GM19351 (cell line): ENCODE data around the gene SIPA1L3.

ENCODE experiments used
- ATAC-seq: cut with Tn5 transposase; IDR thresholded peaks from one replicate; pipeline ENCODE4 v1.9.1; 2021; ENCODE audit warnings: mild to moderate bottlenecking, moderate library complexity; ENCODE audit not compliant: unreplicated experiment

Gene SIPA1L3

GRCh38 chr19:38206006-38206745 lies 299.2 kb downstream of the SIPA1L3 start:
- no peak for ATAC-seq

GRCh38 chr19:38206928-38207327 lies 299.9 kb downstream of the SIPA1L3 start:
- no peak for ATAC-seq

- ATAC-seq = no peak
Observed at GRCh38 chr19:38207543-38207942, 300.5 kb downstream of the SIPA1L3 start.

GRCh38 chr19:38208571-38208970 lies 301.6 kb downstream of the SIPA1L3 start:
- no peak for ATAC-seq

- no peak for ATAC-seq
Observed at GRCh38 chr19:38209152-38209551, 302.1 kb downstream of the SIPA1L3 start.

GRCh38 chr19:38209671-38210457 lies 302.9 kb downstream of the SIPA1L3 start:
- ATAC-seq = no peak

- no peak for ATAC-seq
Observed at GRCh38 chr19:38210458-38210987, 303.5 kb downstream of the SIPA1L3 start.

- ATAC-seq = no peak
Observed at GRCh38 chr19:38211151-38211591, 304.2 kb downstream of the SIPA1L3 start.

GRCh38 chr19:38211766-38212165 lies 304.8 kb downstream of the SIPA1L3 start:
- ATAC-seq = no peak

- ATAC-seq = no peak
Observed at GRCh38 chr19:38213469-38213868, 306.5 kb downstream of the SIPA1L3 start.

GRCh38 chr19:38213911-38214625 lies 307.1 kb downstream of the SIPA1L3 start:
- ATAC-seq = peak; percentile 68

GRCh38 chr19:38216785-38217641 lies 310.0 kb downstream of the SIPA1L3 start:
- no peak for ATAC-seq

GRCh38 chr19:38218204-38218603 lies 311.2 kb downstream of the SIPA1L3 start:
- ATAC-seq = no peak

GRCh38 chr19:38219221-38219620 lies 312.2 kb downstream of the SIPA1L3 start:
- ATAC-seq = no peak

GRCh38 chr19:38221421-38221820 lies 314.4 kb downstream of the SIPA1L3 start:
- no peak for ATAC-seq

GRCh38 chr19:38221919-38222830 lies 315.2 kb downstream of the SIPA1L3 start:
- no peak for ATAC-seq

GRCh38 chr19:38223119-38223523 lies 316.1 kb downstream of the SIPA1L3 start:
- no peak for ATAC-seq

GRCh38 chr19:38223617-38224013 lies 316.6 kb downstream of the SIPA1L3 start:
- no peak for ATAC-seq
